IMR-90 (cell line): ENCODE data around the gene MAJIN. TPM values are rescaled to one million over a fixed set of nuclear protein-coding genes. Genes with fewer than 3 reads are reported as not detected.

Experiments
- ELK1 ChIP-seq: fragments of 150-350 bp; IDR thresholded peaks from 2 replicates; pipeline ENCODE4 v1.6.1; 2016; ENCODE audit warnings: low read depth, mild to moderate bottlenecking, low read length, moderate library complexity, borderline replicate concordance
- RAD21 ChIP-seq: IDR thresholded peaks from 2 replicates; pipeline ENCODE4 v1.6.1; 2012; ENCODE audit warnings: low read length, improper control_type of control experiment
- polyA plus RNA-seq, 3 experiments: library from polyadenylated mRNA; depleted of rRNA; stranded (reverse); fragments of >200 nt; gene quantifications; 2 replicates each; pipeline ENCODE4 v1.2.3, GENCODE V29; 2012; ENCODE audit warnings: low replicate concordance in 1 of 3
- total RNA-seq: library from RNA; depleted of rRNA; stranded (reverse); fragments of >200 nt; gene quantifications from 2 replicates; pipeline ENCODE4 v1.2.3, GENCODE V29; 2012

MAJIN gene
- total and polyA plus RNA-seq, 2 of the 4 experiments (the other 2 are of a cell fraction) = not detected

DNA sequence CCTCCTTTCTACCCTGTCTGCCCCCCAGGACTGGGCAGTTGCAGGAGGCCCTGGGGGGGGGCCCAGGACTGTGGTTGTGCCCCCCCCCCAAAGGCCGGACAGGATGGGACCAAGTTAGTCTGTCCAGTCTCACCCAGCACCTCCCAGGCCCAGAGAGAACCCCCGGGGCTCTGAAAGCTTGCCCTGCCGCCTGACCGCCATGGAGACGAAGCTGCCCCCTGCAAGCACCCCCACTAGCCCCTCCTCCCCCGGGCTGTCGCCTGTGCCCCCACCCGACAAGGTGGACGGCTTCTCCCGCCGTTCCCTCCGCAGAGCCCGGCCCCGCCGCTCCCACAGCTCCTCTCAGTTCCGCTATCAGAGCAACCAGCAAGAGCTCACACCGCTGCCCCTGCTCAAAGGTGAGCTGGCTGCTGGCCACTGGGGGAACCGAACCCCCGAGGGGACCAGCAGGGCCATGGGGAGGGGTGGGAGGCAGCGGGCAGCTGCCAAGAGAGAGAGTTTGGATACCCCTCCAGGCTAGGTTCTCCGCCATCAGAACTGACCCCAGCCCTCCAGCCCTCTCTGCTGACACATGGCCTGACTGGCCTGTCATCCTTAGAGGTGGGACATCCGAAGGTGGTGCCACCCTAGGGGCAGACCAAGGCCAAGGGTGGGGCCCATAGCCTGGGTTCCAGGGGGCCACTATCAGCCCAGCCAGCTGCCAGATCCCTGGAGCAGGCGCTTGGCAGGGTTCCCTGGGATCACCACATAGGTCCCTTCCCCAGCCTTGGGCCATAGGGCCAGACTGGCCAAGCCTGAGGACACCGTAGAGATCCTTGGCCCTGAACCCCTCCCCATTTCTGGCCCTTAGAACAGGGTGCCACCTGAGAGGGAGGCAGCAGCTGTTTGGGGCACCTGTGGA lies 46.1 kb downstream of the MAJIN start (continued):
- no peak for TF ChIP-seq ELK1
- no peak for TF ChIP-seq RAD21
